HG03558 (cell line): ENCODE data around the gene AKT2.

Experiments used
- ATAC-seq: cut with Tn5 transposase; IDR thresholded peaks from one replicate; pipeline ENCODE4 v1.9.1; 2021; ENCODE audit warnings: moderate number of reproducible peaks; ENCODE audit not compliant: unreplicated experiment; ENCODE audit errors: extremely low read depth

The AKT2 gene

GRCh38 chr19:40255619-40256166 is 29.5 kb downstream of the AKT2 start:
- ATAC-seq, result no peak

- no peak for ATAC-seq
These were observed 30.3 kb downstream of the AKT2 start for GRCh38 chr19:40254714-40255418.

GRCh38 chr19:40253611-40254092 is 31.5 kb downstream of the AKT2 start:
- ATAC-seq, result no peak

DNA sequence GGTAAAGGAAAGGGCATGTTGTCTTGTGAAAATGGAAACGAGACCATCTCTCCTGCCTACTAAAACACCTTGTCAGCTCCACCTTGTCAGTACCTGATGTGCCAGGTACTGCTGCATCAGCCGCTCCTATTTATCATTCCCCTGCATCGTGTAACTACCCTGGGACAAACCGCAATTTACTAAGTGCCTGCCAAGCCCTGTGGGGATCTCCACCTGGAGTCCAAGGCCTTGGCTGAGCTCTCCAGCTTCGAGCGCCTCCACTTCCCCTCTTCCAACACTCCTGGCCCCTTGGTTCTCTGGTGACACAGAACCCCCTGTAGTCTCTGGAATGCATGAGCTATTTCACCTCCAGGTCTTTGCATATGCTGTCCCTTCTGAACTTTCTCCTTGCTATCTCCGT is 32.8 kb downstream of the AKT2 start:
- ATAC-seq, result no peak

DNA sequence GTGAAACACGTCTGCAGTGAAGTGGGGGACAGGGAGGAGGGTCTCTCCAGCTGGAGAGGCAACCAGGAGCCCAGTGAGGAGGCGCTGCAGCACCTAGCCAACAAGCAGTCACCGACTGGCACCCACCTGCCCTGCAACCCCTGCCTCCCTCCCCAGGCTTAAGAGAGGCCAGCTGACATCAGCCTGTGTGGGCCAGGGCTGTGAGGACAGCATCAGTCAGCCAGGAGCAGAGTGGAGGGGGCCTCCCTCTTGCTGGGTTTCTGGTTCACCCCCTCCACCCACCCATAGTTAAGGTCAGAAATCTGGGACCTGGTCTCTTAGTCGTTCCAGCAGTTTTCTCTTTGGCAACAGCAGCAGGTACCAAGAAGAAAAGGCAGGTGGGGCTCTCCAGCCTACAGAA is 33.2 kb downstream of the AKT2 start:
- ATAC-seq, result no peak

DNA sequence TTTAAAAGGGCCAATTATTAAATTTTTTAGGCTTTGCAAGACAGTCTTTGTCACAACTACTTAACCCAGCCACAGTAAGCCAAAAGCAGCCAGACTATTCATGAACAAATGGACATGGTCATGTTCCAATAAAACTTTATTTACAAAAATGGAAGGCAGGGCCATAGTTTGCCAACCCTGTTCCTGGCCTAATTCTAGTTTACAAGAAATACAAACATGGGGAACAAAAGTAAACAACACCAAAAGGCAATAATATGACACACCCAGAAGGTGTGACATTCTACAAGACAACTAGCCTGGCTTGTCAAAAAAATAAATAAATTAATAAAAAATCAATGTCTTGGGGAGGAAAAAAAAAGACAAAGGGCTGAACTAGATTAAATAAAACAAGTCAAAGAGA is 33.9 kb downstream of the AKT2 start:
- no peak for ATAC-seq

DNA sequence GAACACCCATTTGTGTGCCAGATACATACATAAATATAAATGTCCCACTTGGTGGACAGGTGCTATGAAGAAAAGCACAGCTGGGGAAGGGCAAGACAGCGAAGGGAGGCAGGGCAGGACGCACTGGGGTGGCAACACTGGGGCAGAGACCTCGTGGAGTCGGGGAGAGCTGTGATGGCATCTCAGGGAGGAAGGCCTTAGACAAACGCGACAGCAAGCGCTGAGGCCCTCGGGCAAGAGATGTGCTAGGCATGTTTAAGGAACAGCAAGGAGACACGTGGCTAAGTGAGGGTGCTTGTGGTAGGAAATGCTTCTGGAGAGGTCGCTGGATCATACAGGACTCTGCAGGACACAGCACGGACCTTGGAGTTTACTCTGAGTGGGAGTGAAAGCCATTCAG is 35.4 kb downstream of the AKT2 start:
- ATAC-seq, result no peak

DNA sequence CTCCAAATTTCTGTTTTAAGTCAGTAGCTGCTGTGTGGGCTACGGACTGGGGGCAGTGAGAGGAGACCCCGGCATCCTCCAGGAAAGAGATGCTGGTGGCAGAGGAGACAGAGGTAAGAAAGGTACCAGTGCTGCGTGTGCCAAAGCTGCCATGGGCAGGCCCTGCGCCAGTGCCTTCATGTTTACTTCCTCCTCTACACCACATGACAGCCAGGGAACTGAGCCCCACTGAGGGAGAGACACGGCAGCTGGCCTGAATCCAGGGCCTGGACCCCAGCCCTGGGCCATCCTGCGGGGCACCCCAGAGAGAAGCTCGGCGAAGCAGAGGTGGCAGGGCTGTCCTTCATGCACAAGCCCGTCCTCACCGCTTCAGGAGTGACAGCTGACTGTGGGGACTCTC is 35.9 kb downstream of the AKT2 start:
- ATAC-seq, result no peak

DNA sequence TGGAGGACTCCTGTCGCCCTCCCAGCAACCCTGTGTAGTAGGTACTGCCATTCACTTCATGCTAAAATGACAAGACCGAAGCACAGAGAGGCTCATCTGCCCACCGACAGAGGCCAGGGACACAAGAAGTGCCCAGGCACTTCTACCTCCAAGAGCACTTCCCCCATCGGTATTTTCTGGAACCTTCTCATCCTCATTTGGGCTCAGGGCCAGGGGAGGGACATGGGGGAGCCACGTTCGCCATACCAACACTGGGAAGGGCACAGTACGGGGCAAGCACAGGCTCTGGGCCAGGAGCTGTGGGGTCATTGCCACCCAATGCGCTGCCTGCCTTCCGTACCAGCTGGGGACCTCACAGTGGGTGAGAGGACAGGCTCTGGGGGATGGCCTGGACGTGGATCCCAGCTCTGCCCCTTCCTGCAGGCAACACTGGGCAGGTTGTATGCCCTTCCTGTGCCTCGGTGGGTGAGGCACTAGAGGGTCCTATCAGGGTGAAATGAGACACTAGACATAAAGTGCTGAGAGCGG is 37.3 kb downstream of the AKT2 start:
- no peak for ATAC-seq

GRCh38 chr19:40247178-40247577 is 38.0 kb downstream of the AKT2 start:
- no peak for ATAC-seq

GRCh38 chr19:40246292-40247073 is 38.7 kb downstream of the AKT2 start:
- ATAC-seq, result no peak

DNA sequence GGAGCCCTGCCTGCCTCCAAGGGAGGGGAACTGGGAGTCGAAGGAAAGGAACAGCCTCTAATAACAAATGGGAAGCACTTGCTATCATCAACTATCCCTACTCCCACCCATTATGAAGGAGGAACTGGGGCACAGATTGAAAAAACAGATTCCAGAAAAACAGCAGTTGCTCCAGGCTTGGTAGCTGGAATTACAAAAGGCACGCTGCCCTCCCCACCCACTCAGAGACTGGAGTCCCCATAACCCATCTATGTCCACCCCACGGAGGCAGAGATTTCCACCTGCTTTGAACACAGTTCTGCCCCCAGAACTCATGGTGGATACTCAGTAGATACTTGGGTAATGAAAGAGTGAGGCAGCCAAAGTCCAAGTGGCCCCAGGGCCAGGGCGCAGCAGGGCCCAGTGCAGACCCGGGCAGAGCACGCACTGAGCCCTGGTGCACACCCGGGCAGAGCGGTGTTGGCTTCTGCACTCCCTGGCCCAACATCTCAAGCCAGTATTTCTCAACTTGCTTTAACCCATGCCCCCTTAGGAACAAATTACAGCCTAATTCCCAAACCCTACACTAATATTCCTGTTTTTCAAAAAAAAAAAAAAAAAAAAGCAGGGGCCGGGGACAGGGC is 39.5 kb downstream of the AKT2 start:
- ATAC-seq, result no peak

GRCh38 chr19:40244579-40245317 is 40.4 kb downstream of the AKT2 start:
- ATAC-seq, result no peak

- no peak for ATAC-seq
These were observed 42.0 kb downstream of the AKT2 start for GRCh38 chr19:40243181-40243580.

GRCh38 chr19:40242480-40242879 is 42.7 kb downstream of the AKT2 start:
- no peak for ATAC-seq

DNA sequence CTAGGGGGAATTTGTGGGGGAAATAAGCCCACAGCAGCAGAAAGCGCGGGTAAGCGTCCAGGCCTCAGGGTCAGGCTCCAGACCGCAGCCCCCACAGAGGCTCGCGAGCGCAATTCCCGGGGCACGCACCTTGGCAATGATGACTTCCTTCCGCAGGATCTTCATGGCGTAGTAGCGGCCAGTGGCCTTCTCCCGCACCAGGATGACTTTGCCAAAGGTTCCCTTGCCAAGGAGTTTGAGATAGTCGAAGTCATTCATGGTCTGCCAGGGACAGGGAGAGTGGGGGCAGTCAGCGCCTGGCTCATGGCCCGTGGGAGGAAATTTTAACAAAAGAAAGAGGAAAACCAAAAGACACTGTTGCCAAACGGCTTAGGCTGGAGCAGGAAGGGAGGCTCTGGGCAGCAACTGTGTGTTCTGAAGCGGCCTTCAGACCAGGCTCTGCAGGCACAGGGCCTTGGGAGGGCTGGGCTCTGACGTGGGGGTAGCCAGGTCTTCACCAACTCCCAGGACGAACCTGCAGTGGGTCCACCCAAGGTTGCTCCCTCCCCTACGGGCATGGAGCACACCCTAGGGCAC is 43.2 kb downstream of the AKT2 start:
- ATAC-seq, result no peak

DNA sequence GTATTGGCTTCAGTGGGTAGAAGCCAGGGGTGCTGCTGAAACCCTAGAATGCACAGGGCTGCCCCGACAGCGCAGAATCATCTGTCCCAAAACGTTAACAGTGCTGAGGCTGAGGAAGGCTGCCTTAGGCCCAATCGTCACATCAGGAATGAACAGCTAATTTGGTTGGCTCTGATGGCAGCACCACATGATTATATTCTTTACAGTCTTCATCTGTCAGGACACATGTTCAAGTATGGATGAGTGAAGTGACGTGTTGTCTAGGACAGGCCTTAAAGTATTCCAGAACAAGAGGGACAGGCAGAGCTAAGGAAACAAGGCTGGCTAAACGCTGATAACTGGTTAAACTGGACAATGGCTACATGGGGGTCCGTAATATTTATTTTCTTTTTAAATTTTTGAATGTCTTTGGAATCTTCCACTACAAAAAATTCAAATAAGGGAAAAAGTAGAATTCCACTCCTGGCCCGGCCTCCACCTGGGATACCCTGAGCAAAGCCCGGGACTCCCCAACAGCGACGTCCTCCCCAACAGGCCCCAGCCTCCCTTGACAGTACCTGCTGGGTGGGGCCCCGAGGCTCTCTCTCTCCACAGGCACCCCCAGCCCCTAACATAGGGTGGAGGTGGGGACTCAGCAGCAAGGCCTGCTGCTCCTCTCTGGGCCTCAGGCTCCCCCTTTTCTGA is 43.9 kb downstream of the AKT2 start:
- no peak for ATAC-seq

DNA sequence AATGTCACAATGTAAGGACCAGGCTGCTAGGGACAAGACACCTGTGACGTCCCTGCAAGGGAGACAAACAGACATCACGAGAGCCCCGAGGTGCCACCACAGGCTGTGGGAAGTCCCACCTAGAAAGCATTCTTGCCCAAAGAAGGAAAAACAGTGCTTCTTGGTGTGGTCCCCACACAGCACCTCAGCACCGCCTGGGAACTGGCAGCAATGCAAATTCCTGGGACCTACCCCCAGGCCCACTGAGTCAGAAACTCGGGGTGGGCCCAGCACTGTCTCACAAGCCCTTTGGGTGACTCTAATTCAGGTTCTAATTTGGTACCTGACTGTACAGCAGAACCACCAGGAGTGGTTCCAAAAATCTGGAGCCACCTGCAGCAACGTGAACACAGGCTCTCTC is 44.8 kb downstream of the AKT2 start:
- no peak for ATAC-seq
